GM21367 (cell line): Measurements from ENCODE around the gene RMND5A.
"Not testable (repeated sequence)": the region's sequence is repeated elsewhere in the genome, so short reads cannot be mapped to it uniquely, and the experiment has no call there.

Experiments used
- ATAC-seq: cut with Tn5 transposase; IDR thresholded peaks from one replicate; pipeline ENCODE4 v1.9.1; 2021; ENCODE audit not compliant: unreplicated experiment

Gene RMND5A

DNA sequence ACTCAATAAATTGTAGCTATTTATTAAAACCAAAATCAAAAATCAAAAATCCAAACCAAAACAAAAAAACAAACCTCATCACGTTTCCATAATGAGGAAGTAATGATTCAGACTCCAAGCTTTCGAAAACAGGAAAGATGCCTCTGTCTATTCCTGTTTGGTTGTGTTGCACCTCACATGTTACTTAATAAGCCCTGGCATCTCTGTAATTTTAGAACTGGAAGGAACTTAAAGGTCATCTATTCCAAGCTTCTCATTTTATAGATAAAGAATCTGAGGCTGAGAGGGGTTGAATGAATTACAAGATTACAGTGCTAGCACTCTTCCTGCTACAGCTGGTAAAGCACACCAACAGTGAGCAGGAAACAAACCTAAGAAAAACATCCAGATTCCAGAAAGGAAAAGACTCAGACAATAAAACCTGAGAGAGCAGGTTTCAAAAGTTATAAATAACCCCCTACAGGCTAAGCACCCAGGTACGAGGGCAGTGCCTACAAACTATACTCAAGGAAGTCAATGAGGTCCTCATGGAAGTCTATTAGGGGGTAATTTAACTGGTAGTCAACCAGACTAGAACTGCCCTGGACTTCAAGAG is 5.4 kb upstream of the RMND5A start:
- ATAC-seq: not testable (repeated sequence)

DNA sequence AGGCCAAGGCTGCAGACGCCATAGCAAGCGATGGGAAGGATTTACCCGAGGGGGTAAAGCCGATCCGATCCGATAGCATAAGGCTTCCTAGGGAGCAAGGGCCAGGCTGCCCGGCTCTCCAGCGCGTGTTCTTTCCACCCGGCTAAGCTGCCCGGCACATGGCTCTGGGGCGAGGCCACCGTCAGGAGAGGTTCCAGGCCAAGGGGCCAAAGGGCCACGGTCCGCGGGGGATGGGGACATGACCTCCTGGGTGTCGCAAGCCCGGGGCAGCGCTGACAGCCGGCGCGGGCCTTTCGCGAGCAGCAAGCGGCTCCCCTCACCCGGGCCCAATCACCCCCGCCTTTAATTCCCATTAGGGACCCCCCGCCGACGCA is 841 bp upstream of the RMND5A start:
- ATAC-seq: not testable (repeated sequence)

DNA sequence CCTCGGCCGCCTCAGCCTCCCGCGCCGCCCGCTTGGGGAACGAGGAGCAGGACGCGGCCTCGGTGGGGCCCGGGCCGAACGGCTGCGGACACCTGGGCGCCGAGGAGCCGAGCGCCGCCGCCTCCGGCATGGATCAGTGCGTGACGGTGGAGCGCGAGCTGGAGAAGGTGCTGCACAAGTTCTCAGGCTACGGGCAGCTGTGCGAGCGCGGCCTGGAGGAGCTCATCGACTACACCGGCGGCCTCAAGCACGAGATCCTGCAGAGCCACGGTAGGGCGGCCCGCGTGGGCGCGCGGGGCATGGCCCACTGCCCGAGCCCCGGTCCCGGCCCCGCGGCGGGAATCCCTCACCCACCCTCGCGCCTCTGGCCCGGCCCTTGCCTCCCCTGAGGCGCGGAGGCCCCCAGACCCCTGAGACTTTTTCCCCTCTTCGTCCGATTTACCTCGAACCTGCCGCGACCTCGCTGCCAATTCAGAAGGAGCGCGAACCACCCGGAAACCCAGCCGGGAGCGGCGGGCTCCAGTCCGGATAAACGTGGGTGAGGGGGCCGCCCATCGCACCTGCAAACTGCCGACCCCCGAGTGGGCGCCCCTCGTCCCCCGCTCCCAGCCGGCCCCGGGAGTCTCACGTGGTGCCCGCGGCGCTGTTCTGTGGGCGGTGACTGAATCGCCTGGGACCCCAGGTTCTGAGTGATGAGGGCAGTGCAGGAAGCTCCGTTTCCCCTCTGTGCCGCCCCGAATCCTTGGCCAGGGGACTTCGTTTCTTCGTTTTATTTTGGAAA is 639 bp downstream of the RMND5A start:
- ATAC-seq: peak; percentile 21

GRCh38 chr2:86725706-86726105 is 5.6 kb downstream of the RMND5A start:
- ATAC-seq: not testable (repeated sequence)

DNA sequence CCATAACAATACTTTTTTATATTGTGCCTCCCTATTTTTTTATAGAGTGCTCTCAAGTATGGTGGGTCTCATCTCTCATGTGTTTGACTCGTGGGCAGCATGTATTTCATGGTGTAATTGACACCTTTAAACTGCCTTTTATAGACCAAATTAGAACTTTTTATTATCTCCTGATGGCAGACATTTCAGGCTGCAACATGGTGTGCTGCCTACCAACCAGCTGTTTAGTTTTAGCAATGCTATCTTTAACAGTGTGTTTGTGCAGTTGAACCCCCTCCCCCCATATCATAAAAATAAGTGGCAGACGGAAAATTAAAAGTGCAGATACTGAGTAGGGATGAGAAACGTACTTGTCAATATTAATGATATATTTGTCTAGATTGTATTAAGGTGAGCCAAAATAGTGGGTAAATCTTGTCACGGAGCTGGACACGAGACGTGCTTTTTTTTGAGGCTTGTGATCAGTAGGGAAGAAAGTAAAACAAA is 12.0 kb downstream of the RMND5A start:
- not testable (repeated sequence) for ATAC-seq

DNA sequence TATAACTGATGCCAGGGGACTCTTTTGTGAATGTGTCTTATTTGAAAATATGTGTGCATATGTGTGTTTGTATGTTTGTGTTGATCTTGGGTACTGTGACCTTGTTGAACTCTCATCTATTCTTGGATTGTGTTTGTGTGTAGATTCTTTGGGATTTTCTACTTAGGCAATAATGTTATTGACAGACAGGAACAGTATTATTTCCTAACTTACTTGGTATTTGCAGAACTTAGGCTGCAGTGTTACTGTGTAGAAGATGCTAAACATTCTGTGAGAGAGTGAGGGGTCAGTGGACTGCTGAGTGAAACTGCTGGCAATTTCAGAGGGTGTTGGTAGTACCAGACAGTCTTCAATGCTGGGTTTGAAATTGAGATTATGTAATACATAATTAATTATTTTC is 12.7 kb downstream of the RMND5A start:
- ATAC-seq: not testable (repeated sequence)

GRCh38 chr2:86733528-86733927 is 13.4 kb downstream of the RMND5A start:
- not testable (repeated sequence) for ATAC-seq

DNA sequence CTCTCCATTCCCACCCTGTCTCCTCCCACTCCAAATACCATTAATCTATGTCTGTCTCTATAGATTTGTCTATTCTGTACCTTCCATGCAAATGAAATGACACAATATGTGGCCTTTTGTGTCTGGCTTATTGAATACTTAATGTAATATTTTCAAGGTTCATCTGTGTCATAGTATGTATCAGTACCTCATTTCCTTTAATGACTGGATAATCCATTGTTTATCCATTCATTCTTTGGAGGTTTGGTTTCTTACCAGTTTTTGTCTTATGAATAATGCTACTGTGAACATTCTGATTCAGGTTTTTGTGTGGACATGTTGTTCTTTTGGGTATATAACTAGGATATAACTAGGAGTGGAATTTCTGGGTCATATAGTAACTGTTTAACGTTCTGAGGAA is 14.8 kb downstream of the RMND5A start:
- not testable (repeated sequence) for ATAC-seq

DNA sequence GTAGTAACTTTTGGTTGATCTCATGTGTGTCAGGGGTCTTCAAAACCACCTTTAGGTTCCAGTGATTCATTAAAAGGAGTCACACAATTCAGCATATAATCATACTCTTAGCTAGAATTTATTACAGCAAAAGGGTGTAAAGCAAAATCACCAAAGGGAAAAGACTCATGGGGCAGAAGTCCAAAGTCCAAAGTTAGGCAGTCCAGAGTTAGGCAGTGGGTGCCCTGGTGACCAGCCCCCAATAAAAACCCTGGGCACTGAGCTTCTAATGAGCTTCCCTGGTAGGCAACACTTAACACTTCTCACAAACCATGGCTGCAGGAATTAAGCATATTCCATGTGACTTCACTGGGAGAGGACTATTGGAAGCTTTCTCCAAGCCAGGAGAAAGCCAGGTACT is 19.4 kb downstream of the RMND5A start:
- not testable (repeated sequence) for ATAC-seq

DNA sequence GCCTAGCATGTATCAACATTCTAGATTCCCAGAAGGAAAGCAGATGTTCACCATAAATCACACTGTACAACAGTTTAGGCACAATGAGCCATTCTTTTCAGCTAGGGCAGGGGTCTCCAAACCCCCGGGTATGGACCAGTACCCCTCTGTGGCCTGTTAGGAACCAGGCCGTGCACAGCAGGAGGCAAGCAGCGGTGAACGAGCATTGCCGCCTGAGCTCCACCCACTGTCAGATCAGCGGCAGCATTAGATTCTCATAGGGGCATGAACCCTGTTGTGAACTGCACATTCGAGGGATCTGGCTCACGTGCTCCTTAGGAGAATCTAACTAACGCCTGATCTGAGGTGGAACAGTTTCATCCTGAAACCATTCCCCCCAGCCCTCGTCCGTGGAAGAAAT is 19.8 kb downstream of the RMND5A start:
- ATAC-seq: not testable (repeated sequence)

GRCh38 chr2:86741889-86742498 is 21.9 kb downstream of the RMND5A start:
- not testable (repeated sequence) for ATAC-seq

DNA sequence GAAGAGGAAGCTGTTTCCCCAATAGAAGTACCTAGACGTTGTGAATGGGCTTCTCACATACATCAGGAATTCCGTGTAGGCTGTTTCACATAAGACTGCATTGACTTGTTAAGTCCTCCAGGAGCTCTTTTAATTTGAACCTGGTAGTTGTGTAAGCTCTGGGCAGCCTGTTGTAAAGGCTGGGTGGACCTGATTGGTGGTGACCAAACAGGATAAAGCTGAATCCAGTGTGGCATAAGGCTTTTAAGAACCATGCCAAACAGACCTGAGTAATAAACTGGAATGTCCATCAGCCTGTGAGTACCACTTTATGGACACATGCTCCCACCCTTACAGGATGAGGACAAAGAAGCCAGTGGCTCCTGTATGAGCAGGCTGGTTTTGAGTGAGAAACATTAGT is 24.1 kb downstream of the RMND5A start:
- ATAC-seq: no peak

DNA sequence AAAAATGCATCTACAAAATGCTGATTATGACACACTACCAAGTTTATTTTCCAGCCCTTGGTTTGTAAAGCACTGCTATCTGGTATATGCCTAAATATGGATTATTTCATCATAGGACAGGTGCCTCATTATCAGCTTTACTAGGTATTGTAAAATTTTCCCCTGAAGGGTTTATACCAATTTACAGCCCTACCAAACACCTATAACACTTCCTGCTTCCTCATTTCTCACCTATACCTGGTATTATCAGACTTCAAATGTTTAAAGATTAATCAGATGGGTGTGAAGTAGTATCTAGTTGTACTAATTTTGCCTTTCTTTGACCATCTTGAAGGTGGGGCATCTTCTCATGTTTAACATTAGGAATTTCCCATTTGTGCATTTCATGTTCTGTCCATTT is 26.8 kb downstream of the RMND5A start:
- ATAC-seq: no peak

DNA sequence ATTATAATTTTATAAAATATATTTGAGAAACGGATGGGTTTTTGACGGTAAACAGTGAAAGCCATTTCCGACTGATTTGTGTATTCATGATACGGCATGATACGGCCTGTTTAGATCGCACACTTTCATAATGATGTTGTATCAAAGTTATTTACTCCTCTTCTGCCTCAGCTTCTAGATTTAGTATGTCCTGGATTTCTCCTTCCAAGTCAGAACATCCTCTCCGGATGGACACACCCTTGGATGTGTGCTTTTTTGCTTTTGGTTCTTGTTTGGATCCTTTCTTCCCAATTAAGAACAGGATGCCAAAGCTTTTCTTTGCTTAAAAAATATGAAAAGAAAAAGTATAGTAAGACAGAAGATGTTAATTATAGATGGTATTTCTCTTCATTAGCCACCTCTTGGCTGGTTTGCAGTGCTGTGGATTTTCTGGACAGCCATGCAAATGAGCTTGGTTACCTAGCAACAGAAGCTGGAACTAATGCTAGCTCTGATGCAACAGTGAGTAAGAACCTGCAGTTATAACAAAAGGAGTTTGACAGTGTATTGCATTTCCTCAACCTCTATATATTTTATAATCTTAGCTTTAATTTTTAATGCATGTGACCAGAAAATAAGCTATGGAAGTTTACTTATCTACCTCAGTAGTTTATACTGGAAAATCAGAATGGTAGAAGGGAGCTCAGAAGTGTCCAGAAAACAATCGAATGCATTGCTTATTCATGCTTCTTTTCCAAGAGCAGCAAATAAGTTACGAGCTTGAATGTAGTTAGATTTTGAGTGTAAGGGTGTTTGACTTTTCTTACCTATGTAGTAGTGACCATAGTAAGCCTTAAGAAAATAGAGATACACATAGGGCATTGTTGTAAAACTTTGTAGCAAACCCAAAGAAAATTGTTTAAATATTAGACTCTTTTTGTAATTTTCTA is 27.9 kb downstream of the RMND5A start:
- no peak for ATAC-seq

- ATAC-seq: no peak
Measured at GRCh38 chr2:86750240-86750839, 30.2 kb downstream of the RMND5A start.

GRCh38 chr2:86751778-86752177 is 31.7 kb downstream of the RMND5A start:
- ATAC-seq: no peak

- no peak for ATAC-seq
Measured at GRCh38 chr2:86752934-86753333, 32.8 kb downstream of the RMND5A start.

DNA sequence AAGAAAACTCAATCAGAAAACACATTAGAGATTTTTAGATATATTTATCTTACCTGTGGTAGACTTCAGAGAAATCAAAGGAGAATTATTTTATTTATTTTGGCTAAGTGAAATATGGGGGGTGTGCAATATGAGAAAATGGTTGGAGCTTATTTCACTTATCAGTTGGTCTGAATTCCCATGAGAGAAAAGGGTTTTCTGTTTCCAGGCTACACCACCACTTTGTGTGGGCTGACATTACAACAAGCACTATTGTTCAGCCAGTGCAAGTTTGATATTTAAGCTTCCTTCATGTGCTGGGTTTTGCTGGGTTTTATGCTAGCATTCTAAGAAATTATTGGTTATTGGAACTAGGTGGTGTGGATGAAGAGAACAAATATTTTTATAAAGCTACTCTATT is 33.5 kb downstream of the RMND5A start:
- no peak for ATAC-seq

DNA sequence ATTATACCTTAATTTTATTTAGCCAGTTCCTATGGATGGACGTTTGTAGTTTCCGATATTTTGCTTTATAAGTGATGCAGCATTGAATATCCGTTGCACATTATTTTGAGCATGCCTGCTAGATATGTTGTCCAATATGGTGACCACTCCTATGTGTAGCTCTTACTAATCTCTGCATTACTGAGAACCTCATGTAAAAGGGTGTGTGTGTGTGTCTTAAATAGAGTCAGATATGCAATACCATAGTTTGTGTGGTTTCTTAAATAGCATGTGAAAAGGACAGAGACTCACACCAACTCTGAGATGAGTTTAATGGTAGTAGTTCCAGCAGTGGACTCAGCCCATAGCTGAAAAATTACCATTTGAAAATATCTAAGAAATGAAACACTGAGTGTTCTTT is 38.3 kb downstream of the RMND5A start:
- no peak for ATAC-seq

DNA sequence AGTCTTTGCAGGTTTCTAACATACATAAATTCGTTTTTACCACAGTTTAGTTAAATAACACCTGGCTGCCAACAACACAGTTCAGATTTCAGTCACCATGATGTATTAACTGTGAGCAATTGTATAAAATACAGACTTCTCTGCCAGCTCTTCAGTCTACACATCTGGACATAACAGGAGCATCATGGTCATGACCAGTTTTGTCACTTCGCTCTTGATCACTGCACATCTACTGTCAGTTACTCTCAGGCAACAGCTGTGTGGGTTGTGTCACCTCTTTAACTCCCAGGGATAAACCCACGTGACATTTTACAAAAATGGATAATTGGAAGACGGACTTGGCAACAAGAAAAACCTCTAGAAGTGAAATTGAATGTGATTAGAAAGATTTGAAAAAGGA is 40.3 kb downstream of the RMND5A start:
- no peak for ATAC-seq
